PC-9 (cell line): Measurements from ENCODE around the gene NFIA.

Experiments used
- EZH2 ChIP-seq: fragments of 200-600 bp; sonication (generic); IDR thresholded peaks from 2 replicates; pipeline ENCODE4 v1.8.0; 2017; ENCODE audit warnings: antibody characterized with exemption, low read depth
- TF ChIP-seq, protein P1 (sequence below): fragments of 200-600 bp; sonication (generic); conservative IDR thresholded peaks from 2 replicates; pipeline ENCODE4 v1.6.1; 2017; ENCODE audit warnings: mixed run types, antibody characterized with exemption, mild to moderate bottlenecking, moderate library complexity

DNA sequence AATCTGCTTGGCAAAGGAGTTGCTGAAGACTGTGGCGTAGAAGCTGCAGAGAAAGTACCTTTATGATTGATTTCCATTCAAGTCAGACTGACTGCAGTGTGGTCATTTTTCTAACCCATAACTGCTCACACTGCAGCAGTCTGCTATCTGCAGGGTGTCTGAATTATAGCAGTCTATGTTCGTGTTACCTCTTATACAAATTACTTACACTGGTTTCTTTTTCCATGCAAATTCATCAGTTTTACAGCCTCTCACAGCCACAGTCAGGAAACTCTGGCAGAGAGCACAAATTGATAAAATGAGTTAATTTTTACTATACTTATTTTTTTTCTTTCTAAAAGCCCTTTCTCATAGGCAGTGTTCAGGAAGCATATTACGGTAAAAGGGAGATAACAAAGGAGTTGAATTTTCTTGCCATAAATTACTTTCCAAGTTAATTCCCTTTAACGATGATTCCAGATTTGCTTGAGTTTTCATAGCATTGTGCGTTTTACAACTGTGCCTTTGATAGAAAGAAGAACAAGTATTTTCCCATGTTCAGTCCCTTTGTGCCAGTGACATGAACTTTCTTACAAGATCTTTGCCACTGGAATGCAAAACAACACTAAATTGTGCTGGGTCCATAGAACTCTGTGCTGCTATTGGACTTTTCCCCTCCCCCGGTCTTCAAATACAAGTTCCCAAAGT, 261.5 kb downstream of the NFIA start:
- TF ChIP-seq, protein P1, sequence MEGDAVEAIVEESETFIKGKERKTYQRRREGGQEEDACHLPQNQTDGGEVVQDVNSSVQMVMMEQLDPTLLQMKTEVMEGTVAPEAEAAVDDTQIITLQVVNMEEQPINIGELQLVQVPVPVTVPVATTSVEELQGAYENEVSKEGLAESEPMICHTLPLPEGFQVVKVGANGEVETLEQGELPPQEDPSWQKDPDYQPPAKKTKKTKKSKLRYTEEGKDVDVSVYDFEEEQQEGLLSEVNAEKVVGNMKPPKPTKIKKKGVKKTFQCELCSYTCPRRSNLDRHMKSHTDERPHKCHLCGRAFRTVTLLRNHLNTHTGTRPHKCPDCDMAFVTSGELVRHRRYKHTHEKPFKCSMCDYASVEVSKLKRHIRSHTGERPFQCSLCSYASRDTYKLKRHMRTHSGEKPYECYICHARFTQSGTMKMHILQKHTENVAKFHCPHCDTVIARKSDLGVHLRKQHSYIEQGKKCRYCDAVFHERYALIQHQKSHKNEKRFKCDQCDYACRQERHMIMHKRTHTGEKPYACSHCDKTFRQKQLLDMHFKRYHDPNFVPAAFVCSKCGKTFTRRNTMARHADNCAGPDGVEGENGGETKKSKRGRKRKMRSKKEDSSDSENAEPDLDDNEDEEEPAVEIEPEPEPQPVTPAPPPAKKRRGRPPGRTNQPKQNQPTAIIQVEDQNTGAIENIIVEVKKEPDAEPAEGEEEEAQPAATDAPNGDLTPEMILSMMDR, result no peak
- no peak for TF ChIP-seq EZH2
